ENCODE data around the gene SVOP. TPM values are rescaled to one million over a fixed set of nuclear protein-coding genes. Genes with fewer than 3 reads are reported as not detected.
"Not testable (repeated sequence)": the region's sequence is repeated elsewhere in the genome, so short reads cannot be mapped to it uniquely, and the experiment has no call there.

The SVOP gene
- polyA plus RNA-seq, 2 of the 4 experiments (the other 2 are of a cell fraction), result not detected

DNA sequence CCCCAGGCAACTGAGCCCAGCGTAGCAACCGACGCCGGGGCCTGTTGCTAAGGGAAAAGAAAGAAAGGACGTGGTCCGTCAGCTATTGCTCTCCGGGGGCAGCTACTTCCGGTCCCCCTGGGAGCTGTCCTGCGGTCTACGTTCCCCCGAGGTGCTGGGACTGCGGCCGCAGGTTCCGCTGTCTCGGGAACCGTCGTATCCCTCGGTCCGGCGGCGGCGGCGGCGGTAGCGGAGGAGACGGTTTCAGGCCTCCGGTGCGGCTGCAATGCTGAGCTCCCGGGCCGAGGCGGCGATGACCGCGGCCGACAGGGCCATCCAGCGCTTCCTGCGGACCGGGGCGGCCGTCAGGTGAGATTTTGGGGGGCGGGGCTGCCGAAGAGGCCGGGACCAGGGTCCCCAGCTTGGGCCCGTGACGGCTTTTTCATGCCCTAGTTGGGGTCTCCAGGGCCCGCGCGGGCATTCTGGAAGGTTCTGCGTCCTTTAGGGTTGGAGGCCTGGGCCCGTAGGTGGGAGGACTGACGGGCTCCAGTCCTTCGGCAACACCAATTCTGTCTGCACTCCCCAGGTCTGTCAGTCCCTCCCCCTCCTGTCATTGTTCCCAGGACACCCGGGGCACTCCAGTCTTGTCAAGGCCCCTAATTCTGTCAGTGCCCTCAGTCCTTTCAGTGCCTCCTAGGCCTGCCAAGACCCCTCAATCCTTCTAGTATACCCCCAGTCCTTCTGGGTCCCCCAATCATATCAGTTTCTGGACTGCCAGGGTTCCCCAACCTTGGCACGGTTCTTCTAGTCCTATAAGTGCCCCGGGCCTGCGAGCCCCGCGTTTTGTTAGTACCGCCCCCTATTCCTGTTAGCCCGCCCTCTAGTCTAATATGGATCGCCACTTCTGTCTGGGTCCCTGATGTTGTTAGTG lies 31.8 kb upstream of the SVOP start, which contains the start of gene USP30 (continued):
- TF ChIP-seq, protein P1, sequence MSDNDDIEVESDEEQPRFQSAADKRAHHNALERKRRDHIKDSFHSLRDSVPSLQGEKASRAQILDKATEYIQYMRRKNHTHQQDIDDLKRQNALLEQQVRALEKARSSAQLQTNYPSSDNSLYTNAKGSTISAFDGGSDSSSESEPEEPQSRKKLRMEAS (IDR thresholded peaks at IDR 0.05), result peak; percentile 87
- TF ChIP-seq CEBPB (IDR thresholded peaks at IDR 0.05) (peak in 1 of 2 experiments; percentile 54; a peak in 1 of 4 replicates), PHF8 (IDR thresholded peaks at IDR 0.05; ENCODE audit: borderline replicate concordance, low read depth) (peak; percentile 84), JUN (IDR thresholded peaks at IDR 0.05) (peak; percentile 29 to 93; a peak in 3 of 5 replicates)
- TF ChIP-seq, protein P2, sequence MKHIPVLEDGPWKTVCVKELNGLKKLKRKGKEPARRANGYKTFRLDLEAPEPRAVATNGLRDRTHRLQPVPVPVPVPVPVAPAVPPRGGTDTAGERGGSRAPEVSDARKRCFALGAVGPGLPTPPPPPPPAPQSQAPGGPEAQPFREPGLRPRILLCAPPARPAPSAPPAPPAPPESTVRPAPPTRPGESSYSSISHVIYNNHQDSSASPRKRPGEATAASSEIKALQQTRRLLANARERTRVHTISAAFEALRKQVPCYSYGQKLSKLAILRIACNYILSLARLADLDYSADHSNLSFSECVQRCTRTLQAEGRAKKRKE (CRISPR knock-in tag; IDR thresholded peaks at IDR 0.05; ENCODE audit: low read depth), result no peak

DNA sequence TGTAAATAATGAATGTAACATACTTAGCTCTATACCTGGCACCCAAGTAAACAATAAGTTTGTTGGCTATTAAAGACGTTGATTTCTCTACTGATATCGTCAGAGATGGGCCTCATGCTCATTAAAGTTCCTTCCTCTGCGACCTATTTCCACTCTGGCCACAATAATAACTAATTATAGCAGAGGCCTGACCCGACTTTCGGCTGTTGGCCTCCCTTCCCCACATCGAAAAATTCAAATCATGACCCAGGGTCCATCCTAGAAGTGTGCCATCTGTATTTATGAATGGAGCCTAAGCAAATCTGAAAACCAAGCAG lies 31.2 kb upstream of the SVOP start:
- POLR2A ChIA-PET, result interaction anchor here (0.8 kb wide), 1 partner anchor 195 kb away, joined by 4 read pairs; the partner anchor contains the start of gene SSH1
- H3K27ac ChIP-seq, result peak overlapping the region; percentile 91 to 93
- WGBS (ENCODE audit: missing lambda C conversion rate), result 2% methylated on average over 6 of the region's 6 CpGs
- TF ChIP-seq TP53 (CRISPR knock-in tag; IDR thresholded peaks at IDR 0.05) (no peak), CBX2 (IDR thresholded peaks at IDR 0.05; ENCODE audit: borderline replicate concordance, low read depth) (no peak), CBX8 (IDR thresholded peaks at IDR 0.05) (no peak), HOXB5 (CRISPR knock-in tag; IDR thresholded peaks at IDR 0.05) (no peak), TFCP2L1 (CRISPR knock-in tag; IDR thresholded peaks at IDR 0.05) (no peak), CHD4 (IDR thresholded peaks at IDR 0.05; ENCODE audit: borderline replicate concordance) (no peak), MAZ (IDR thresholded peaks at IDR 0.05; ENCODE audit: borderline replicate concordance, low read depth, low read length) (no peak), SMC3 (IDR thresholded peaks at IDR 0.05) (no peak), EHMT2 (IDR thresholded peaks at IDR 0.05; ENCODE audit: low read depth) (no peak), HOXB13 (CRISPR knock-in tag; IDR thresholded peaks at IDR 0.05; ENCODE audit: low read depth) (no peak), MYC (IDR thresholded peaks at IDR 0.05; ENCODE audit: borderline replicate concordance, low read length) (no peak), FOXS1 (CRISPR knock-in tag; IDR thresholded peaks at IDR 0.05) (no peak)
- TF ChIP-seq, protein P3, sequence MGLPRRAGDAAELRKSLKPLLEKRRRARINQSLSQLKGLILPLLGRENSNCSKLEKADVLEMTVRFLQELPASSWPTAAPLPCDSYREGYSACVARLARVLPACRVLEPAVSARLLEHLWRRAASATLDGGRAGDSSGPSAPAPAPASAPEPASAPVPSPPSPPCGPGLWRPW (IDR thresholded peaks at IDR 0.05), result no peak
- TF ChIP-seq, protein P2 (CRISPR knock-in tag; IDR thresholded peaks at IDR 0.05; ENCODE audit: low read depth), result no peak
- TF ChIP-seq, protein P4, sequence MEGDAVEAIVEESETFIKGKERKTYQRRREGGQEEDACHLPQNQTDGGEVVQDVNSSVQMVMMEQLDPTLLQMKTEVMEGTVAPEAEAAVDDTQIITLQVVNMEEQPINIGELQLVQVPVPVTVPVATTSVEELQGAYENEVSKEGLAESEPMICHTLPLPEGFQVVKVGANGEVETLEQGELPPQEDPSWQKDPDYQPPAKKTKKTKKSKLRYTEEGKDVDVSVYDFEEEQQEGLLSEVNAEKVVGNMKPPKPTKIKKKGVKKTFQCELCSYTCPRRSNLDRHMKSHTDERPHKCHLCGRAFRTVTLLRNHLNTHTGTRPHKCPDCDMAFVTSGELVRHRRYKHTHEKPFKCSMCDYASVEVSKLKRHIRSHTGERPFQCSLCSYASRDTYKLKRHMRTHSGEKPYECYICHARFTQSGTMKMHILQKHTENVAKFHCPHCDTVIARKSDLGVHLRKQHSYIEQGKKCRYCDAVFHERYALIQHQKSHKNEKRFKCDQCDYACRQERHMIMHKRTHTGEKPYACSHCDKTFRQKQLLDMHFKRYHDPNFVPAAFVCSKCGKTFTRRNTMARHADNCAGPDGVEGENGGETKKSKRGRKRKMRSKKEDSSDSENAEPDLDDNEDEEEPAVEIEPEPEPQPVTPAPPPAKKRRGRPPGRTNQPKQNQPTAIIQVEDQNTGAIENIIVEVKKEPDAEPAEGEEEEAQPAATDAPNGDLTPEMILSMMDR (IDR thresholded peaks at IDR 0.05), result no peak
- TF ChIP-seq, protein P1 (IDR thresholded peaks at IDR 0.05), result no peak
- TF ChIP-seq, protein P5, sequence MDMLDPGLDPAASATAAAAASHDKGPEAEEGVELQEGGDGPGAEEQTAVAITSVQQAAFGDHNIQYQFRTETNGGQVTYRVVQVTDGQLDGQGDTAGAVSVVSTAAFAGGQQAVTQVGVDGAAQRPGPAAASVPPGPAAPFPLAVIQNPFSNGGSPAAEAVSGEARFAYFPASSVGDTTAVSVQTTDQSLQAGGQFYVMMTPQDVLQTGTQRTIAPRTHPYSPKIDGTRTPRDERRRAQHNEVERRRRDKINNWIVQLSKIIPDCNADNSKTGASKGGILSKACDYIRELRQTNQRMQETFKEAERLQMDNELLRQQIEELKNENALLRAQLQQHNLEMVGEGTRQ (IDR thresholded peaks at IDR 0.05), result no peak
- H3K4me2 ChIP-seq, result peak overlapping the region; percentile 99
- H3K4me1 ChIP-seq, result peaks cover 8% of the 10 kb centered on the region
- peak overlapping the region; percentile 96 for H3K4me3 ChIP-seq
- CTCF ChIA-PET, result interaction anchor here (0.8 to 1.7 kb wide), 3 partner anchors 11 to 42 kb away, joined by 4 to 8 read pairs (median 5); partner anchors contain the start of gene ALKBH2
- ATAC-seq (no peak), DNase-seq (ENCODE audit: low read depth in 1 of 2, low spot score in 1 of 2) (no peak), FAIRE-seq (no peak)
- no peaks in the 10 kb centered on the region for H3K9me3 ChIP-seq

DNA sequence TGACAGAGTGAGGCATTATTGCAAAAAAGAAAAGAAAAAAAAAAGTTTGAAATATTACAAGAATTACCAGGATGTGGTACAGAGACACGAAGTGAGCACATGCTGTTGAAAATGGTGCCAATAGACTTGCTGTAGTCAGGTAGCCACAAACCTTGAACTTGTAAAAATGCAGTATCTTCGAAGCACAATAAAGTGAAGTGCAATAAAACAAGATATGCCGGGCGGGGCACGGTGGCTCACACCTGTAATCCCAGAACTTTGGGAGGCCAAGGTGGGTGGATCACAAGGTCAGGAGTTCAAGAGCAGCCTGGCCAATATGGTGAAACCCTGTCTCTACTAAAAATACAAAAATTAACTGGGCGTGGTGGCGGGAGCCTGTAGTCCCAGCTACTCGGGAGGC lies 28.9 kb upstream of the SVOP start:
- H3K4me3 ChIP-seq; ATAC-seq; H3K4me2 ChIP-seq; H3K27ac ChIP-seq; H3K9me3 ChIP-seq; POLR2A ChIA-PET; H3K4me1 ChIP-seq; FAIRE-seq; DNase-seq (ENCODE audit: low read depth in 1 of 2, low spot score in 1 of 2): not testable (repeated sequence)
- CTCF ChIA-PET, result interaction anchor here (1.5 kb wide), 1 partner anchor 10 kb away, joined by 3 read pairs; no protein-coding TSS in a partner anchor
- WGBS (ENCODE audit: missing lambda C conversion rate), result 76% methylated on average over 8 of the region's 8 CpGs

DNA sequence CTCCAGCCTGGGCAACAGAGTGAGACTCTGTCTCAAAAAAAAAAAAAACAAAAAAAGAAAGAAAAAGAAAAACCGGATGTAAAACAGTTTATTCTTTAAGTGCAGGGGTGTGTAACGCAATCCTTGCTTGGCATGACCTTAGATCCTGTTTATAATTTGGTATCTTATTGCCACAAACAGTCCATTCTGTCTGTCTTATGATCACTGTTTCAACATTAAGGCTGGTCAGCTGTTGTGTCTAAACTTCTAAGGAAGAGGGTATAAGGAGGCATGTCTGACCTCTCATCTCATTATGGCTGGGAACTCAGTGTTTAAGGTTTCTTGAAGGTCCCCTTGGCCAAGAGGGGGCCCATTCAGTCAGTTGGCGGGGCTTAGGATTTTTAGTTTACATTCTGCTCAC lies 27.8 kb upstream of the SVOP start:
- CTCF ChIA-PET; H3K4me1 ChIP-seq; H3K4me3 ChIP-seq; POLR2A ChIA-PET; ATAC-seq; H3K4me2 ChIP-seq; H3K9me3 ChIP-seq; DNase-seq (ENCODE audit: low read depth in 1 of 2, low spot score in 1 of 2); H3K27ac ChIP-seq; FAIRE-seq: not testable (repeated sequence)
- 35% methylated on average over 3 of the region's 3 CpGs for WGBS (ENCODE audit: missing lambda C conversion rate)
